Activated T-helper 9 cell treated with anti-CD3 and anti-CD28 coated beads, Interleukin-2, amount 50 U/mL, for 16 hours (primary cell): ENCODE results near the gene CFAP46.
"Not testable (repeated sequence)": the region's sequence is repeated elsewhere in the genome, so short reads cannot be mapped to it uniquely, and the experiment has no call there.

Experiments
- DNase-seq: peaks from one replicate; pipeline ENCODE4 v3.0.0-alpha.2; 2020; ENCODE audit warnings: low read depth

CFAP46 gene

DNA sequence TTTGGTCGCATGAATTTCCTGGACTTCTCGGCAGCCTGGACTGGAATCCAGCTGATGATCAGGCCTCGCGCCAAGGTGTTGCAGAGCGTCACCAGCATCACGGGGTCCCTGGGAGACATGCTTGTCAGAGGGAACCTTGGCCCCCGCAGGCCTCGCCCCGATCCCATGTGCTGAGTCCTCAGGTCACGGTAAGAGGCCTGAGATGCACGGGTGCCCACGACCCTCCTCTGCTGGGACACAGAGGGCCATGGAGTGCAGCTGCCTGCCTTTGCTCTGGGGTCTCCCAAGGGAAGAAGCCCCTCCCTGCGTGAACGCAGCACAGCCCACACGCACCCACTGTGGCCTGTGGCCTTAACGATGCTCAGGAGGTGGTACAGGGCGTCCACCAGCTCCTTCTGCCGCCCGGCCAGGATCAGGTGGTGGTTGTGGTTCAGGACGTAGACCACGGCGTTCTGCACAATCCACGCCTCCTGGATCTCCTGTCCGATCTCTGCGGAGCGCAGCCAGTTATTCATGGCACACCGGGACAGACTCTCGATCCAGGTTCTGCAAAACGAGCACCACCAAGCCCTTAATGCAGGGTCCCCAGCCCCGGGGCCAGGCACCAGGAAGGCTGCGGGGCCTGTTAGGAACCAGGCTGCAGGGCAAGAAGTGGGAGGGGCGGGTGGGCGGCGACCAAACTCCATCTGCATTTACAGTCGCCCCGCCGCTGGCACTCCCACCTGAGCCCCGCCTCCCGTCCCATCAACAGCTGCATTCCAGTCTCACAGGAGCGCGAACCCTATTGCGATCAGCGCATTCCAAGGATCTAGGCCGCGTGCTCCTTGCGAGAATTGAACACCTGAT lies 29.4 kb downstream of the CFAP46 start:
- DNase-seq: no peak

DNA sequence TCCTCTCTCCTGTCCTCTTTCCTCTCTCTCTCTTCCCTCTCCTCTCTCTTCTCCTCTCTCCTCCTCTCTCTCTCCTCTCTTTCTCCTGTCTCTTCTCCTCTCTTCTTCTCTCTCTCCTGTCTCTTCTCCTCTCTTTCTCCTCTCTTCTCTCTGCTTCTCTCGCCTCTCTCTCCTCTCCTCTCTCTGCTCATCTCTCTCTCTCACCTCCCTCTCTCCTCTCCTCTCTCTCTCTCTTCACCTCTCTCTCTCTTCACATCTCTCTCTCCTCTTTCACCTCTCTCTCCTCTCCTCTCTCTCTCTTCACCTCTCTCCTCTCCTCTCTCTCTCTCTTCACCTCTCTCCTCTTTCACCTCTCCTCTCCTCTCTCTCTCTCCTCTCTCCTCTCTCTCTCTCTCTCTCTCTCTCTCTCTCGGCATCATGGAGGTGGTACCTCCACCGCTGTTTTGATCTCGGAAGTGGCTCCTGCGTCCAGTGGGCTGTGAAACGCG lies 30.1 kb downstream of the CFAP46 start:
- DNase-seq: no peak

DNA sequence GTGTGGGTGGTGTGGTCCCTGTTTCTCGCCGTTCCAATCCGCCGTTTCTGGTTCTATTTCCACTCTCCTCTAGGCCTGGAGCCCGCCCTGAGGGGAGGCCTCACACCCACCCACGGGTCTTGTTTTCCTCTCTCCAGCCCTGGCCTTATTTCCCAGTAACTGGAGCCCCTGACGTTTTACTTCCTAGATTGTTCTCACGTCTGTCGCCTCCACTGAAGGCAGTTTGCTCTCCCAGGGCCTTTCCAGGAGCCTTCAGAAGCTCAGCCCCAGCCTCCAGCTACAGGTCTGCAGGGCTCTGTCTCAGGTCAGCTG lies 30.6 kb downstream of the CFAP46 start:
- no peak for DNase-seq

DNA sequence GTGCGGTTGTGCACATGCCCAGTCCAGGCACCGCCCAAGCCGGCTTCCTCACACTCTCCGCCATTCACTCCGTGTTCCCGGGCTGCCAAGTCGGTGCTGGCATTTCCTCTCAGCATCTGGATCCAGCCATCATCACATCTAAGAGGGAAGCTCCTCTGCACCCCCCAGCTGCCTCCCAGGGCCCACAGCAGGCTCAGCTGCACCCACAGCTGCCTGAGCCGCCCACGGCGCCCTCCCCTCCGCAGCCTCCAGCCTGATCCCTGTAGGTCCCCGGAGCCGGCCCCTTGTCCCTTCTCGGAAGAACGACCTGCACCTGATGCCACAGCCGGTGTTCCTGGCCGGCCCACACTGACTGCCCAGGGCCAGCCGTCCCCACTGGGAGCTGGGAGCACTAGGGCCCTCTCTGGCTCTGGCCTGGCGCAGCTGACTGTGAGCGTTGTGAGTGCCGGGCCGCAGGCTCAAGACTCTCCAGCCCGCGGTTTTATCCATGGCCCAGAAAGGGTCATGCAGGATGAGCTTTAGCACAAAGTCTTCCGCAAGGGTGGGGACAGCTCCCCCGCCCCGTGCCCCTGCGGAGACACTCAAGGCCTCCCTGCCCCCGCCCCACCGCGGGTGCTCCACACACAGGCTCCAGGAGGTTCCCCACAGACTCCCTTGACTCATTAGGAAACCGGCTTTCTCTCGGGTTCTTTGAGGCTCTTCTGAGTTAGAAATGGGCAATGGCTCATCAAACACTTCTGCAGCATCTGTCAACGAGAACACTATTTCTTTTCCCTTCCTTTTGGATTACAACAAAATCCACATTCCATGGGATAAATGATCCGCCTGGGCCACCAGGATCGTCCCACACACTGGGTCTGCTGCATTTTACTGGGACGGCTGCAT lies 31.2 kb downstream of the CFAP46 start:
- no peak for DNase-seq

DNA sequence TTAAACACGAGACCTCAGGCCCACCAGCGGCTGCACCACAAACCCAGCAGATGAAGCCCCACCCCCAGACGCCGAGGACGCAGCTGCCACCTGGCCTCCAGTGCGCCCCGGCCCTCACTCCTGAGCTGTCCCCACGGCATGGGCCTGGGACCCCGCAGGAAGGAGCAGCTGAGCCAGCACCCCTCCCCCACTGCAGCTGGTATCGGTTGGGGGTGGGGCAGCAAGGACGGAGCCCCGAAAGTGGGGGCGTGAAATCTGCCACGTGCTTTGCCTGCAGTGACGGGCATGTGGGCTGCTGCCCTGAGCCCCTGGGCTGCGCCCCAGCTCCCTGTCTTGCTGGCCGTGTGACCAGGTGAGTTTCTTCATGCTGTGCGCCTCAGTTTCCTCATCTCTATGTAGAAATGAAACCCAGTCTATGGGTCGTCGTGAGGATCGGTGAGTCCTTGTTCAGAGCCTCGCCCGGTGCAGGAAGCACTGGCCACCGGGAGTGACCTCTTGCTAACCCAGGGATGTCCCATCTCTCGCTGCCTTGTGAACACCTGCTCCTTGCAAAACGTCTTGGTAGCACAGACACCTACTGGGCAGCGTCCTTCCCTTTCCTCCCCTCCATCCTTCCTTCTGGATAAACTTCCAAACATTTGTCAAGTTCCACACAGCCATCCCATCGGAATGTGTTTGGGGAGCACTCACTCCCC lies 32.0 kb downstream of the CFAP46 start:
- DNase-seq: no peak

DNA sequence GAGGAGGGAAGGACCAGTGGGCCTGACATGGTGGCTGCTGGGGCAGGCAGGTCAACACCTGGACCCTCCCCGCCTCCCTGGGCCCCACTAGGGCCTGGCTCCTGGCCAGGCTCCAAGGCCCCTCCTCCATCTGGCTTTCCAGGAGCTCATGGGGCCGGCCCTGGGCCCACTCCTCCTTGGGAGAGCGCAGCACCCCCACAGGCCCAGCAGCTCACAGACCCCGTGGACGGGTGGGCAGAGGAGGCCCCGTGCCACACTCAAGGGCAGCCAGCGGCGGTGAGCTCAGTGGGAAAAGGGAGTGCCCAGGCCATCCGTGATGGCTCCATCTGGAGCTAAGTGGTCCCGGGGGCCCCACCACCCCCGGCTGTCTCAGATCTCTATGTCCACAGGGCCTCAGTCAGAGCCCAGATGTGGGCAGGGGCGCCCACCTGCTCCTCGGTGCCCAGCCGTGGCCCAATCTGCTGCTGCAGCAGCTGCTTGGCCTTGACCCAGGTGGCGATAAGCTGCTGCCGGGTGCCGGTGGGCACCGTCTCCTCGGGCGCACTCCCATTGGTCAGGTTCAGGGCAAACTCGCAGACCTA lies 32.8 kb downstream of the CFAP46 start:
- DNase-seq: no peak

DNA sequence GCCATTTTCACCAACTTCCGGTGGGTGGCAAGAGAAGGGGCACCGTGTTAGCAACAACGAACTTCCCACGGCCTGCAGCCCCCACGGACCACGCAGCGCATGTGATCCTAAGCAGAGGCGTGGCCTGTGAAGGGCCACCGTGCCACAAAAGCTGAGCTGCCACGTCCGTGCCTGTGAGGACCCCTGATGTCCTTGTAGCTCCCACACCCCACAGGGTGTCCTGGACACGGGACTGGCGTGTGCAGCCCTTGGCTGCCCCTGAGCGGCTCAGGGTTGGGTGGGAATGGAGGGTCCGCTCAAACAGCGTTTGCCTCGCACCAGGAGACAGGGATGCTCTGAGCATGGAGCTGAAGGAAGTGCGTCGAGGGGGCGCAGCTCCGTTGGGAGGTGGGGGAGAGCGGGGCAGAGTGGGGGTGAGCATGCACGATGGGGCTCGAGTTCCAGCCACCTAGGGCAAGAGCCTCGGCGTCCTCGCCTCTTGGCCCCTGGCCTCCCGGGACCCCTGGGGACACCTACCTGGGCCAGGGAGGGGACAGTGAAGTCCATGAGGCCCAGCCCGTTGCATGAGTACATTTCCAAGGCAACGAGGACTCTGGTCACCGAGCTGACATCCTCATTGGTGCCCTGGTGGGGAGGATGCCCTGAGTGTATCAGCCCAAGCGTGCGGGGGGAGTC lies 33.6 kb downstream of the CFAP46 start:
- DNase-seq: no peak

DNA sequence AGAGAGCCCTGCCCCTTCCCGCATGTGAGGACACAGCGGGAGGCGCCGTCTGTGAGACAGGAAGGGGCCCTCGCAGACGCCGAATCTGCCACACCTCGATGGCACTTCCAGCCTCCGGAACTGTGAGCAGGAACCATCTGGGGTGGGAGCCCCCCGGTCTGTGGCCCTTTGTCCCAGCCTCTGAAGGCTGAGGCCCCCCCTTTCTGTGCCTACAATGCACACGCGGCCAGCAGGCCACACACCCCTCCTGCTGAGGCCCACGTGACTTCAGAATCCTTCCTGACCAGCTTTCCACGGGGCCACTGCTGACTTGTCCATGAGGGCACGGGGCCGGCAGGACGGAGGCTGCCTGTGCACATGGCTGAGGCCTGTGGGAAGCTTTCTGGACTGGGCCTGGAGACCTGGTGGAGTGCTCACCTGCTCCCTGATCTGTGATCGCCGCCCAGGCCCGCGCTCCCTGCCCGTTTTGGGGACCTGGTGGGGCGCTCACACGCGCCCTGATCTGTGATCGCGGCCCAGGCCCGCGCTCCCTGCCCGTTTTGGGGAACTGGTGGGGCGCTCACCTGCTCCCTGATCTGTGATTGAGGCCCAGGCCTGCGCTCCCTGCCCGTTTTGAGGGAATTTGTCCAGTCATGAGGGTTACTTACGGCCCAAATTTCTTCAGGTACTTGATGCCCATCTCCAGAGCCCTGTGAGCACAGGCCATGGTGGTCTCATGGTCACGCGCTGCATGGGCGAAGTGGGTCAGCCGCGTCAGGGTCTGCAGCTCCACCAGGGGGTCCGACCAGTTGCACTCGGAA lies 34.3 kb downstream of the CFAP46 start:
- DNase-seq: no peak

DNA sequence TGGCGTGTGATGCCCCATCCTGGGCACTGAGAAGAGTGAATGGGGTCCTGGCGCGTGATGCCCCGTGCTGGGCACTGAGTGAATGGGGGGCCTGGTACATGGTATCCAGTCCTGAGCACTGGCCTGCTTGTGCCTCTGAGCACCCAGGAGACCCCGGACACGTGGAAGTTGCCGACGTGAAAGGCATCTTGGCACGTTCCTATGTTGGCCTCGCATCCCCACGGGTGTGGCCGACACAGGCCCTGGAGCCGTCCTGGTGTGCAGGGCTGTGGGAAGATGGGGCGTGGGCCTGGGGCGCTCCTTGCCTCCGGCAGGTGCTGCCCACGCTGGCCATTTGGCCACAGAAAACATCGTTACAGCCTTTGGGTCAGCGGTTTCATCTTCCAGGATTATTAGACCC lies 35.5 kb downstream of the CFAP46 start:
- DNase-seq: no peak

DNA sequence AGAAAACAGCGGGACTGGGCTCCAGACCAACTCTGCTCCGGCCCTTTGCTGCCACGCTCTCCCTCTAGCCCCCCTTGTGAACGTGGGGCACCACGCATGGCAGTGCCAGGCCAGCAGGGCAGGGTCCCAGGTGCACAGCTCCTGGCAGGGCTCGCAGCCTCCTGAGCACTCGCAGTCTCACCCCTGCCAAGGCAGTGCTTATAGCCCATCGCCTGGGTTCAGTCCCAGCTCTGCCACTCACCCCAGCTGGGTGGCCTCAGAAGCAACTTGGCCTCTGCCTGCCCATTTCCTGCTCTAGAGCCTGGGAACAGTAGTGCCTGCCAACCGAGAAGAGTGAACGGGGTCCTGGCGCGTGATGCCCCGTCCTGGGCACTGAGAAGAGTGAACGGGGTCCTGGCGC lies 36.3 kb downstream of the CFAP46 start:
- no peak for DNase-seq

DNA sequence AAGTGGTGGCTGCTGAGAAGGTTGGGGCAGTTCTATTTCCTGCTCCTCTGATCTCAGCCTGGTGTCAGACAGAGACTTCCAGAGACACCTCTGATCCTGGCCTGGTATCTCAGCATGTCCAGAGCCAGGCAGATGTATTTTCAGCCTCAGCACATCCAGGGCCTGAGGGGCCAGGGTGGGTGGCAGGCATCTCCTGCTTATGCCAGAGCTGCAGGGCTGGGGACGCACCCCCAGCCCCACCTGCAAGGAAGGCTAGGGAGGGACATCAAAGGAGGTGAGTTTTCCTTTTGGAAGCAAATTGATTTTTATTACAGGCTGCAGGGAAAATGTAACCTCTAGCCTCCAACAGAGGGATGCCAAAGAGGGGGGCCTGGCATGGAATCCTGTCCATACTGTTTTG lies 36.7 kb downstream of the CFAP46 start:
- no peak for DNase-seq

DNA sequence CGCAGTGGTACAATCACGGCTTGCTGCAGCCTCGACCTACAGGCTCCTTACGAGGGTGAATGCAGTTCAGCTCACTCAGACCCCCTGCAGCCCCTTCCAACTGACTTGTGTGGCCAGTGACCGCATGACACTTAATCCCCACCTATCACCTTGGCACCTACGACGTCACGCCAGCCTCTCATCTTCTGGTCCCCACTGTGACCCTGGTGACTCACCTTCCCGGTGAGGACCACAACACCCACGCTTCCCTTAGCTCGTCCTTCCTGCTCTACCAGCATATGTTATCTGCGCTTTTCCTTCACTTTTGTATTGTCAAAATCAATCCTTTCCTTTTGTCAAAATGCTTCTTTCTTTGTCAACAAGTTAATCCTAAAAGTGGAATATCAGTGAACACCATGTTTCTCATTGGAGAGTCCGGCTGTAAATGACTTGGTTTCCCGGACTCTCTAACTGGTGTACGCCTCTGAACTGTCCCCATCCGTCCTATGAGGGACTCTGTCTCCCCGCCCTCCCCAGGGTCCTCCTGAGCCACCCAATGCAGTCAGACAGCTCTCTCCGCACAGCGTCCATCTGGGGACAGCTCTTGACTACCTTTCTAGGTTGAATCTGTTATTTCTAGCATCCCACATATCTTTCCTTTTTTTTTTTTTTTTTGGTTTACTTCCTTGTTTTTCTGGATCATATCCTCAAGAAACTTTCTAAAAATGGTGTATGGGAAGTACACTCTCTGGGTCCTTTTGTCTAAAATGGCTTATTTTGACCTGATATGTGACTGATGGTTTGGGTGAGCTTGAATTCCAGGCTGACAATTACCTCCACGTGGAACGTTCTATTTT lies 37.3 kb downstream of the CFAP46 start:
- no peak for DNase-seq

DNA sequence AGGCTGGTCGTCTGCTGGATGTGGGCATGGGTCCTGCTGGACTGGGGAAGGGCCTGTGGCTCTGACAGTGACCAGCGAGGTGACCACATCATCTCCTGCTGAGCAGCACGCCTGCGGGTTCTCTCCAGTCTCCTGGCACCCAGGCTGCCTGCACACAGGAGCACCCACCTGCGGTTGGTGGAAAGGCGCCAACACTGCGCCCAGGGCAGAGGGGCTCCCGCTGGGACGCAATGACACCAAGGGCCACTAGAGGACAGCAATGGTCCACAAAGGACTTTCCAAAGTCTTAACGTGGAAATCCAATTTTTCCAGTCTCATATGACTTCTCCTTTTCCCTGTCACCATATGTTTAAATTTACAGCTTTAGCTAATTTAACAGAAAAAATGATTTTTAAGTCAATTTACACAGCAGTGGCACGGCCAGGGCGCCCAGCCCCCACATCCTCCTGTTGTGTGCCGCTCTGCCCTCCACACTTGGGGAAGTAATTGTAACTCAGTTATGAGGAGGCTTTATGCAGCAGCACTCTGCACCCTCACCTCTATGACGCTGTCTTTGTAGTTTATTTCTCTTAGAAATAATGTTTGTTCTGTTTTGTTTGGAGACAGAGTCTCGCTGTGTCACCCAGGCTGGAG lies 38.1 kb downstream of the CFAP46 start:
- DNase-seq: no peak

DNA sequence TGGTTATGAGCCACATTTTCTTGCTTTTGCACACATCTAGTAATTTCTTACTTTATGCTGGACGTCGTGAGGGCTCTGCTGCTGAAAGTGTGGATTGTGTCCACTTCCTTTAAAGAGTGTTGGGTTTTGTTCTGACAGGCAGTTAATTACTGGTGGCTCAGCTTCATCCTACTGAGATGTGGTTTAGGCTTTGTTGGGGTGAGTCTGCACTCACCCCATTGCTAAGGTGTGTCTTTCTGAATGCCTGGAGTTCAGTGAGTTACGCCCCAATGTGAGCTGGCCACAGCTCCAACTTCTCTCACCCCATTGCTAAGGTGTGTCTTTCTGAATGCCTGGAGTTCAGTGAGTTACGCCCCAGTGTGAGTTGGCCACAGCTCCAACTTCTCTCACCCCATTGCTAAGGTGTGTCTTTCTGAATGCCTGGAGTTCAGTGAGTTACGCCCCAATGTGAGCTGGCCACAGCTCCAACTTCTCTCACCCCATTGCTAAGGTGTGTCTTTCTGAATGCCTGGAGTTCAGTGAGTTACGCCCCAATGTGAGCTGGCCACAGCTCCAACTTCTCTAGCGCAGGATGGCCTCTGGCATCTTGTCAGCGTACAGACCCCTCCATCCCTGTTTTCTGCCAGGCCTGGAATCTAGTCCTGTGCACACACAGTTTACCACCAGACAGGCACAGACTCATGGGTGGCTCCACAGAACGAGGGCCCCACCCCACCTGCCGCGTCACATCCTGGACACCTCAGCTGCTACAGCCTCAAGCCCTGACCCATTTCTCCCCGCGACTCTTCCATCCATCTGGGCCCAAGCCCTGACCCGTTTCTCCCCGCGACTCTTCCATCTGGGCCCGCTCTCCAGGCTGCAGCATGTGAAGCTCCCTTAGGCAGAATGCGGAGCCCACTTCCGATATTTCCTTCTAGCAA lies 39.5 kb downstream of the CFAP46 start:
- not testable (repeated sequence) for DNase-seq

DNA sequence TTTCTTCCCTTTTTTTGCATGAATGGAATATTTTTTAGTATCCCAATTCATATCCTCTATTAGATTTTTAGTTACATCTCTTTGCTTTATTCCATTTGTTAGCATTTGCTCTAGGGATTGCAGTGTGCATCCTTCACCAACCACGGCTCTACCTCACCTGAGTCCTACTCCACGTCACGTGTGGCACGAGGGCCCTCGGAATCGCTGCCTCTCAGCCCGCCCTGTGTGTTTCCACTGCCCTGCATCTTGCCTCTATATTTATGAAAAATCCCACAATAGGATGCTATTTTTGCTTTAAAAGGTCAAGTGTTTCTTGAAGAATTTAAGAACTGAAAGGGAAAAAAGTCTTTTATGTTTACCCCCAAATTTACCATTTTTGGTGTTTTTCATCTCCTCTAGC lies 41.0 kb downstream of the CFAP46 start:
- DNase-seq: no peak

DNA sequence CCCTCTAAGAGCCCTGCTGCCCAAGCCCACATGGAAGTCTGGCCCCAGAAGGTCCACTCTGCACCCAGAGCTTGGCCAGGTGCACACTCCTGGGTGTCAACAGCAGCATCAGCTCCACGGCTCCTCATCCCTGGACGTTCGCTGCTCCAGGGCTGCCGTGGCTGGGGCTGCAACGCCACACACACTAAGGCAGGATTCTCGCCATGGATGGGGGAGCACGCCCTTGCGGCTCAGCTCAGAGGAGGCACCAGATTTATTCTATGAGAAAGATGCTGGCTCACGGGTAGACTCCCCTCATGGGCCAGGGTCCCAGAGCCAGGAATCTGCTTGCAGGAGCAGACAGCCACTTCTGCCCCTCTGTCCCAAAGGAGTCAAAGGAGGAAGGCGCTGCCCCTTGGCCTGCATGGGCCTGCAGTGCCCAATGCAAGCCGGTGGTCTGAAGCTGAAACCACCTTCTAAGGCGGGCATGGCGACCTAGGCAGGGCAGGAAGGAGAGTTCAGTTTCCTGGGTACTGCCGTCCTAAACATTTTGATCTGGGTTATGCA lies 42.1 kb downstream of the CFAP46 start:
- DNase-seq: no peak

DNA sequence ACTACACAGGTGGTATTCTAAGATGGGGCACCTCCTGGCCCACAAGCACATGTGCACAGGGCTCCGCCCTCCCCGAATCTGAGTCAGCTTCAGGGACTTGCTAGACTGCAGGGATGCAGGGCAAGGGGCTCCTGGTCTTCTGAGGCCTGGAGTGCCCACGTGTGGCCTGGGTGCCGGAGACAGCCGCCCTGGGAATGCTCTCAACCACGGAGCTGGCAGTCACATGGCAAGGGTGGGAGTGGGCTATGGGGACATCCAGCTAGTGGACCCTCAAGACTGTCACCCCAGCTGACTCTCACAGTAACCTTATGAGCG lies 42.7 kb downstream of the CFAP46 start:
- DNase-seq: no peak

DNA sequence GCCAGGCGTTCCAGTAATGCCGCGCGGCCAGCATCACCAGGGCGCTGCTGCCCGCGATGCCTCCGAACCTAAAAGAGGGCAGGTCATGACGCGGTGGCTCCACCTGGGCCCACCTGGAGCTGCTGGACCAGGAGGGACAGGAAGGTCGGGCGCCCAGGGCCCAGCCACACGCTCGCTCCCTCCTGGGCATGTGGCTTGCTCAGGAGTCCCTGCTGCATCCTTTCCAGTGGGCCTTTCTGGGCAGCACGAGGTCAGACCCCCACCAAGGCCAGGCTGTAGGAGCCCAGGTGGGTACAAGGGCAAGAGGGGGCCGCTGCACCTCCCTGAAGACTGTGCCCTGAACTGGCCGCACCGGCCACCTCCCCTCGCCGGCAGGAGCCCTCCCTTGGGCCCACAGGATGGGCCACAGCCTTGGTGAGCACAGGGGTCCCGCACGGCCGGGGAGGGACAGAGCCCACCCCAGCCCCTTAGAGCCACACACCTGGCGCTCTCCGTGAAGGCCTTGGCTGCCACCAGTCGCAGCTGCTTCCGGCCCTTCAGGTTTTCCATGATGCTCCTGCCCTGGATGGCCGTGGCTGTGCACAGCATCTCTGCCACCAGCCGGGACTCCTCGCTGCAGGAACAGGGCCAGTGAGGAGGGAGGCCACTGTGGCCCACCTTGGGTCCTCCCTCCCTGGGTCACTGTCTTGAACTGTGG lies 43.2 kb downstream of the CFAP46 start:
- DNase-seq: no peak
